Measurements from ENCODE around the gene CDH24. TPM values are rescaled to one million over a fixed set of nuclear protein-coding genes. Genes with fewer than 3 reads are reported as not detected.
A peak's percentile ranks its signal among the peaks of the same experiment; 100 is the strongest.

The CDH24 gene
- total and polyA plus RNA-seq, 10 of the 15 experiments (the other 5 are each of a cell fraction or from before 2014, with no cell fraction given) = 0.10 to 1.5 (median 0.45) TPM; not detected in 2

DNA sequence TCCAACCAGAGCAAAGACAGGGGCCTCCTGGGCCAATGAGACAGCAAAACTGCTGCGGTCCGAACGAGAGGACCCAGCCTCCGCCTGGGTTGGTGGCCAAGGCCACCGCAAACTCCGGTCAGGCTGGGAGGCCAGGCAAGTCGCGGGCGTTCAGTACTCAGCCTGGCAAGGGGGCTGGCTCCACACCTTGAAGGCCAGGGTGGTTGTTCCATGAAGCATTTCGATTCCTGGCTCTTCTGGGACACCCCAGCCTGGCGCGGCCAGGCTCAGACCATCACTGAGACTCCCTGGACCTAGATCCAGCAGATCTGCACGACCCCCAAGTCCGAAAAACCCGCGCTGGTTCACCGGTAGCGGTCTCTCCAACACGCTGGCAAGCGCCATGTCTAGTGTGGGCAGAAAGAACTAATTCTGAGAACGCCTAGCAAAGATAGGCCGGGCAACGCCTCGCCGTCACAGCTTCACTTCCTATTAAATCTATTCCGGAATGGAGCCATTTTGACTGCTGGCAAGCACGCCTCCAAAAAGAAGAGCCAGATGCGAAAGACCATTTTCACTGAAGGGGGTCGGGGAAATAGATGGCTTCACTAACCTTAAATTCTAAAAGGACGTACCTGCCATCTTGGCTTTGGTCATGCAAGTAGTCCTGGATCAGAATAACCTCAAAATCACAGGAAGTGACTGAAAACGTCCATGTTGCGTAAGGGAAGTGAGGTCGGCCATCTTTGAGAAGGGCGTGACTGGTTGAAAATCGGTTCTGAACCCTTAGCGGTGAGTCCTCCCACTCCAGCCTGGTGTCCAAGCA is 22.6 kb downstream of the CDH24 start, which contains the start of gene PSMB5:
Gene PSMB5 (minus strand): TSS at position 403 of the 805 bp plus-strand sequence. CDS start 19 bp downstream, at position 384.
- FAIRE-seq (peak; percentile 100), DNase-seq (ENCODE audit: low read depth, low spot score) (peak; percentile 98), ATAC-seq (peak; percentile 98)
- BruUV-seq (replicated peaks) = no TSS peak
- Histone ChIP-seq H4K20me1 (ENCODE audit: control insufficient read depth, insufficient read depth) (no peaks in the 10 kb centered on the region), H3K79me2 (ENCODE audit: control insufficient read depth, insufficient read depth, low read length) (peaks cover 17% of the 10 kb centered on the region), H2AFZ (ENCODE audit: control insufficient read depth, low read depth, low read length) (peak within 1 kb of the TSS; percentile 99), H3K4me2 (ENCODE audit: control insufficient read depth, insufficient read depth) (peak within 1 kb of the TSS; percentile 85), H3K27ac (ENCODE audit: control insufficient read depth, insufficient read depth) (peak within 1 kb of the TSS; percentile 92), H3K36me3 (ENCODE audit: control insufficient read depth in 2 of 2, insufficient read depth in 2 of 2, low read length in 1 of 2) (peaks cover 0 to 13% of the 10 kb centered on the region in 2 experiments), H3K4me3 (peak within 1 kb of the TSS; percentile 83), H3K4me1 (ENCODE audit: control insufficient read depth, insufficient read depth, low read length) (peaks cover 6% of the 10 kb centered on the region), H3K27me3 (replicated peaks in 1 of 2; ENCODE audit: control insufficient read depth in 2 of 2, insufficient read depth in 2 of 2, low read length in 1 of 2) (no peaks in the 10 kb centered on the region), H3K9ac (ENCODE audit: control insufficient read depth, insufficient read depth, low read length) (peak within 1 kb of the TSS; percentile 96), H3K9me3 (replicated peaks; ENCODE audit: control insufficient read depth, insufficient read depth, low read length) (no peaks in the 10 kb centered on the region)
- in situ Hi-C loops (cut with MboI) = no loop called here
- intact Hi-C loops (cut with micrococcal nuclease; ENCODE audit: unreplicated experiment) = no loop called here
- POLR2A ChIA-PET = interaction anchor here (0.6 to 1.0 kb wide), 3 partner anchors 28 to 99 kb away, joined by 3 to 4 read pairs (median 3); no protein-coding TSS in a partner anchor
- RAD21 ChIA-PET (ENCODE audit: unreplicated experiment) = interaction anchor here (0.6 to 2.5 kb wide), 5 partner anchors 23 to 48 kb away, joined by 3 to 13 read pairs (median 5); no protein-coding TSS in a partner anchor
- CTCF ChIA-PET = interaction anchor here (0.8 to 3.6 kb wide), 8 partner anchors 22 to 120 kb away, joined by 3 to 16 read pairs (median 5); no protein-coding TSS in a partner anchor
- SMC1A ChIA-PET (ENCODE audit: uncharacterized antibody, unreplicated experiment) = interaction anchor here (0.6 to 1.8 kb wide), 4 partner anchors 13 to 58 kb away, joined by 3 to 7 read pairs (median 4); no protein-coding TSS in a partner anchor
- WGBS (ENCODE audit: insufficient coverage, insufficient replicate concordance, low lambda C conversion rate, missing lambda C conversion rate) = under 1% methylated on average over 36 of the region's 36 CpGs
- TF ChIP-seq KLF5 (IDR thresholded peaks at IDR 0.05; ENCODE audit: partially characterized antibody) (peak; percentile 62), POLR2AphosphoS5 (IDR thresholded peaks at IDR 0.05; ENCODE audit: low read length) (peak; percentile 89), SIX5 (IDR thresholded peaks at IDR 0.05; ENCODE audit: low read depth, low read length, severe bottlenecking) (peak; percentile 84), ASH2L (IDR thresholded peaks at IDR 0.05; ENCODE audit: borderline replicate concordance, low read depth) (no peak), ESRRA (IDR thresholded peaks at IDR 0.05; ENCODE audit: low read length) (no peak), YY1 (IDR thresholded peaks at IDR 0.05; ENCODE audit: low read depth, low read length) (peak; percentile 97), ATF7 (IDR thresholded peaks at IDR 0.05; ENCODE audit: low read depth) (peak; percentile 60; the same call in 1 of the 2 replicates), IKZF1 (conservative IDR thresholded peaks at IDR 0.05) (peak; percentile 96), POLR2AphosphoS2 (IDR thresholded peaks at IDR 0.05; ENCODE audit: low read depth, low read length) (0 out of 2 replicates have a peak, but pooled peaks have one; percentile 39), CBFB (IDR thresholded peaks at IDR 0.05; ENCODE audit: low read depth) (peak; percentile 62), CEBPB (IDR thresholded peaks at IDR 0.05; ENCODE audit: borderline replicate concordance in 1 of 2, low read depth in 2 of 2, low read length in 2 of 2) (peak in 1 of 2 experiments; percentile 68; a peak in 1 of 4 replicates), NBN (IDR thresholded peaks at IDR 0.05) (peak; percentile 88), ZBTB40 (IDR thresholded peaks at IDR 0.05; ENCODE audit: borderline replicate concordance) (peak; percentile 96), CREB1 (IDR thresholded peaks at IDR 0.05; ENCODE audit: low read depth) (peak; percentile 97)
- TF ChIP-seq, protein P1, sequence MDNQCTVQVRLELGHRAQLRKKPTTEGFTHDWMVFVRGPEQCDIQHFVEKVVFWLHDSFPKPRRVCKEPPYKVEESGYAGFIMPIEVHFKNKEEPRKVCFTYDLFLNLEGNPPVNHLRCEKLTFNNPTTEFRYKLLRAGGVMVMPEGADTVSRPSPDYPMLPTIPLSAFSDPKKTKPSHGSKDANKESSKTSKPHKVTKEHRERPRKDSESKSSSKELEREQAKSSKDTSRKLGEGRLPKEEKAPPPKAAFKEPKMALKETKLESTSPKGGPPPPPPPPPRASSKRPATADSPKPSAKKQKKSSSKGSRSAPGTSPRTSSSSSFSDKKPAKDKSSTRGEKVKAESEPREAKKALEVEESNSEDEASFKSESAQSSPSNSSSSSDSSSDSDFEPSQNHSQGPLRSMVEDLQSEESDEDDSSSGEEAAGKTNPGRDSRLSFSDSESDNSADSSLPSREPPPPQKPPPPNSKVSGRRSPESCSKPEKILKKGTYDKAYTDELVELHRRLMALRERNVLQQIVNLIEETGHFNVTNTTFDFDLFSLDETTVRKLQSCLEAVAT (IDR thresholded peaks at IDR 0.05) = peak; percentile 88
- TF ChIP-seq, protein P2, sequence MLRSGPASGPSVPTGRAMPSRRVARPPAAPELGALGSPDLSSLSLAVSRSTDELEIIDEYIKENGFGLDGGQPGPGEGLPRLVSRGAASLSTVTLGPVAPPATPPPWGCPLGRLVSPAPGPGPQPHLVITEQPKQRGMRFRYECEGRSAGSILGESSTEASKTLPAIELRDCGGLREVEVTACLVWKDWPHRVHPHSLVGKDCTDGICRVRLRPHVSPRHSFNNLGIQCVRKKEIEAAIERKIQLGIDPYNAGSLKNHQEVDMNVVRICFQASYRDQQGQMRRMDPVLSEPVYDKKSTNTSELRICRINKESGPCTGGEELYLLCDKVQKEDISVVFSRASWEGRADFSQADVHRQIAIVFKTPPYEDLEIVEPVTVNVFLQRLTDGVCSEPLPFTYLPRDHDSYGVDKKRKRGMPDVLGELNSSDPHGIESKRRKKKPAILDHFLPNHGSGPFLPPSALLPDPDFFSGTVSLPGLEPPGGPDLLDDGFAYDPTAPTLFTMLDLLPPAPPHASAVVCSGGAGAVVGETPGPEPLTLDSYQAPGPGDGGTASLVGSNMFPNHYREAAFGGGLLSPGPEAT (IDR thresholded peaks at IDR 0.05; ENCODE audit: low read depth) = peak; percentile 68
